Activated naive CD4-positive, alpha-beta T cell treated with anti-CD3 and anti-CD28 coated beads, Interleukin-2, amount 50 U/mL, for 72 hours (primary cell): ENCODE measurements around the gene REEP1. TPM values are rescaled to one million over a fixed set of nuclear protein-coding genes. Genes with fewer than 3 reads are reported as not detected.

Experiments
- ATAC-seq, 2 donors: fragments of 150-1000 bp; cut with Tn5 transposase; 2 replicates each; pipeline ENCODE4 v1.10.0; 2021; ENCODE audit warnings: mild to moderate bottlenecking in 2 of 2, moderate library complexity in 2 of 2
- DNase-seq, 2 donors: peaks; one replicate each; pipeline ENCODE4 v3.0.0; 2021 to 2022; ENCODE audit warnings: low spot score in 2 of 2
- H3K27ac Mint-ChIP-seq, 2 donors: one replicate each; pipeline ENCODE4 v1.8.0; 2022; ENCODE audit warnings: mild to moderate bottlenecking in 2 of 2, mixed read lengths in 2 of 2
- H3K36me3 Mint-ChIP-seq, 2 donors: one replicate each; pipeline ENCODE4 v1.8.0; 2022; ENCODE audit warnings: mixed read lengths in 2 of 2
- H3K9me3 Mint-ChIP-seq, 2 donors: one replicate each; pipeline ENCODE4 v1.8.0; 2022; ENCODE audit warnings: mixed read lengths in 2 of 2
- total RNA-seq, 2 donors: library from RNA; stranded (reverse); gene quantifications; one replicate each; pipeline ENCODE4 v1.2.3, GENCODE V29; 2022

REEP1 gene
- total RNA-seq, 2 donors from 2014 or later = 0.45 to 0.59 TPM

DNA sequence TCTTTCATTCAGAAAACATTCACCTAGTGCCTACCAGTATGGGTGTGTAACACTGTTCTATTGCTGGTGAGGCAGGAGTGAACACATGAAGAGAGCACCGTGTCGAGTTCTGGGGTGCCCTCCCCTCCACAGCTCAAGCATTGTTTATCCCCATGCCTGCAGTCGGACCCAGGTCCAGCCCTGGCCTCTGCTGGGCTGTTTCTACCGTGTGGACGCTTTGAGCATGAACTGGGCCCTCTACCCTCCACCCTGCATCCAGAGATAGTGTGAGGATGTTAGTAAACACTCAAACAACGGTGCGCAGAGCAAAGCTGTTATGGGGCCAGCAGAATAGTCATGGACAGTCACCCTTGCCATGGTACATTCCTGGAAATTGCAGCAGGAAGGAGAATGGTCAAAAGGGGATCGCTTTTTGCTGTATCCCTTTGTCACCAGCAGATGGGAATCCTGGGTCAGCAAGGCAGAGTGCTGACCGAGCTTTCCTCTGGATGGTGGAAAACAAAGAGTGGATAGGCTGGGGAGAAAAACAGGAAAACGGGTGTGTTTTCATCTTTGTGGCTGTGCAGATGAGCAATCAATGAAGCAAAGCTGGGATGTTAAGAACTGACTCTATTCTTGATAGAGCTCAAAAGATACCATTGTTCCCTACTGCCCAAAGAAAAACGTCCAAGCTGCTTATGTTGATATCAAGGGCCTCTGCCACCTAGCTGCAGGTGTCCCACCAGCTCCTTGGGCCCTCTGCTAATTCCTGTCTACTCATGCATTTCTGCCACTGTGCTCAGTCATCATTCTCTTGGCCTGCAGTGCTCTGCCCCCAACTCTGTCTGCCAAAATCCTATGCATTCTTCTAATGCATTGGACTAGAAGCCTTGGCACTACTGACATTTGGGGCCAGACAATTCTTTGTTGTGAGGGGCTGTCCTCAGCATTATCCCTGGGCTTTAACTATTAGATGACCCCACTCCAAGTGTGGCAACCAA lies 38.7 kb downstream of the REEP1 start:
- no peak for ATAC-seq
- no peaks in the 10 kb centered on the region for H3K36me3 Mint-ChIP-seq
- no peaks in the 10 kb centered on the region for H3K9me3 Mint-ChIP-seq
- no peak overlapping the region for H3K27ac Mint-ChIP-seq
- DNase-seq = no peak

GRCh38 chr2:86297382-86298147 lies 39.9 kb downstream of the REEP1 start:
- Mint-ChIP-seq H3K36me3 (no peaks in the 10 kb centered on the region), H3K9me3 (no peaks in the 10 kb centered on the region), H3K27ac (no peak overlapping the region)
- ATAC-seq (peak; percentile 40 to 61), DNase-seq (peak in 1 of 2 donors; percentile 11)

- Mint-ChIP-seq H3K9me3 (no peaks in the 10 kb centered on the region), H3K27ac (no peak overlapping the region), H3K36me3 (no peaks in the 10 kb centered on the region)
- no peak for ATAC-seq
- no peak for DNase-seq
These were observed 40.5 kb downstream of the REEP1 start for GRCh38 chr2:86296947-86297346.

DNA sequence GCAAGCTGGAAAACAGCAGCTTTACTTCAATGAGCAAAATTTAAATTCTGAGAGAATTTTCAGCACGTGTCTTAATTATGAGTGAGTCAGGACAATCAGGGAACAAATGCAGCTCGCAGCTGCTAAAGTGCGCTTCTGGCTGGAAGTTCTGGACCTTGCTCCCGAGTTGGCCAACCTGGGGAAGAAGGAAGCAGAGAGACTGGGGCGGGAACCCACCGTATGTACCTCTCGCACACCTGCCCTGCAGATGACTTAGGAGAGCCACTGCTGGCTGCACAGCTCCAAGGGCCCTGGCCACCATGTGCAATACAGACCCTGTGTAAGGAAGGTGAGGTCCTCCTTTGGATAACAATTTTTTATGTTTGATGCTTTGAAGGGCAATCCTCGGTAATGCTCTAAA lies 42.4 kb downstream of the REEP1 start:
- Mint-ChIP-seq H3K36me3 (no peaks in the 10 kb centered on the region), H3K27ac (no peak overlapping the region), H3K9me3 (no peaks in the 10 kb centered on the region)
- no peak for DNase-seq
- no peak for ATAC-seq

GRCh38 chr2:86293612-86294011 lies 43.8 kb downstream of the REEP1 start:
- no peaks in the 10 kb centered on the region for H3K9me3 Mint-ChIP-seq
- no peak for ATAC-seq
- no peaks in the 10 kb centered on the region for H3K36me3 Mint-ChIP-seq
- H3K27ac Mint-ChIP-seq = no peak overlapping the region
- no peak for DNase-seq

DNA sequence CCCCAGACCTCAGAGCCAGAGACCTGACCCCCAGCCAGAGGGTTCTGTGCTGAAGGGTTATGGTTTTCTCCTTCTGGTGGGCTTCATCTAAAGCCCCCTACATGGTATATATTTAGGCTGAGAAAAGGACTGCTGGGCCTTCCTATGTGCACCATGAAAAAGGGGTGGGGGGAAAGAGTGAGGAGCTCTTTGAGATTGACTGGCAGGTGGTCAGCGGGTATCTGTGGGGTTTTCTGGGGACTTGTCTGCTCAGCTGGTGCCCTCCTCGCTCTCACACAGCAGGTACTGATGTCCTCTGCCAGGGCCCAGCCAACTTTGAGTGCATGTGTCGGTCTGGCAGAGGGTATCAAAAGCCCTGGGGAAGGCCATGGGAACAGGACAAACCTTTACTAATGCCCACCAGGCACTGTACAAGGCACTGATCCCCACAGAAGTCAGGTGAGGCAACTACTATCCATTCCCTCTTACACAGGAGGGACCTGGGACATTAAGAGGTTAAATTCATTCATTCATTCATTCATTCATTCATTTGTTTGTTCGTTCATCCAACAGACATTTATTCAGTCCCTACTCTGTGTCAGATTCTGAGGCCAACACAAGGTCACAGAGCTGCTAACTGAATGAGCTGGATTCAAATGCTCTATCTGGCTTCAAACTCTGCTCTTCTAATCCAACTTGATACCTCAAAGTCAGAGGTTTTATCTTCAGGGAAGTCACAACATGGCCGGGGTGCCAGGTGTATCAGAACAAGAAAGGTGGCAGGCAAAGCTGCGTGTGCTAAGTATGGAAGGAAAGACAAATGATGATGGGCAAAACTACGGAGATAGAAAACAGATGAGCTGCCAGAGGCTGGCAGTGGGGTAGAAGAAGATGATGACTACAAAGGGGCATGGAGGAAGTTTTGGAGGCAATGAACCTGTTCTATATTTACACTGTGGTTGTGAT lies 44.6 kb downstream of the REEP1 start:
- Mint-ChIP-seq H3K36me3 (no peaks in the 10 kb centered on the region), H3K9me3 (no peaks in the 10 kb centered on the region), H3K27ac (no peak overlapping the region)
- ATAC-seq = no peak
- no peak for DNase-seq

- DNase-seq = no peak
- no peak overlapping the region for H3K27ac Mint-ChIP-seq
- ATAC-seq = no peak
- no peaks in the 10 kb centered on the region for H3K9me3 Mint-ChIP-seq
- no peaks in the 10 kb centered on the region for H3K36me3 Mint-ChIP-seq
These were observed 46.1 kb downstream of the REEP1 start for GRCh38 chr2:86291328-86291662.

DNA sequence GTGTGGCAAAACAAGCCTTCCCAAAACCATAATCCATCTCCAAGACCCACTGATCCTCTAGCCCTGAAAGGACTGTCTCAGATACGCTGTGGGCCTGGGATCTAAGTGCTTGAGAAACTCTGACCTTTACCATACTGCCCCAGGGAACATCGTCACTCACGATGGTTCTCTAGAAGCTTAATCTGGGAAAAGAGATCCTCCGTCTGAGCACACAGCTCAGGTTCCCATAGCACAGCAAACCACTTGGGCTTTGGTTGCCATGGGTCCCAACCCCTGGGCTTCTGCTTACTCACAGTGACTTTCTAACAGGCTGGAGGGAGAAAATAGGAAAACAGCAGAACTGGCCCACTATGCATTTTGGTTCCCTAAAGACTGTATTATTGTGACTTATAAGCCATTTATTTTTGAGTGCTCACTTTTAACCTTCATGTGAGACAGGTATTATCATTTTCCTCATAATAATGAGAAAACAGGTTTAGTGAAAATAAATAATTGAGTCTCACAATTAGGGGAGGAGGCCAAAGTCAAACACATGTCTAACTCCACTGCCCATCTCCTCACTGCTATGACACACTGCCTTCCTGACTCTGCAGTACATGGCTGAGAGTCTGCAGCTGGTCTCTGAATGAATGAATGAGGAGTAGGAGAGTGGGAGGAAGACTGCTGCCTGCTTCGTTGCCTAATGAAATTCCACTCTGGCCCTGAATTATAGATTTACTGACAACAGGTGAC lies 46.7 kb downstream of the REEP1 start:
- no peak overlapping the region for H3K27ac Mint-ChIP-seq
- no peaks in the 10 kb centered on the region for H3K9me3 Mint-ChIP-seq
- H3K36me3 Mint-ChIP-seq = no peaks in the 10 kb centered on the region
- ATAC-seq (no peak), DNase-seq (peak in 1 of 2 donors; percentile 6)

GRCh38 chr2:86286516-86286915 lies 50.9 kb downstream of the REEP1 start:
- DNase-seq (no peak), ATAC-seq (no peak)
- H3K36me3 Mint-ChIP-seq = no peaks in the 10 kb centered on the region
- no peak overlapping the region for H3K27ac Mint-ChIP-seq
- H3K9me3 Mint-ChIP-seq = no peaks in the 10 kb centered on the region

DNA sequence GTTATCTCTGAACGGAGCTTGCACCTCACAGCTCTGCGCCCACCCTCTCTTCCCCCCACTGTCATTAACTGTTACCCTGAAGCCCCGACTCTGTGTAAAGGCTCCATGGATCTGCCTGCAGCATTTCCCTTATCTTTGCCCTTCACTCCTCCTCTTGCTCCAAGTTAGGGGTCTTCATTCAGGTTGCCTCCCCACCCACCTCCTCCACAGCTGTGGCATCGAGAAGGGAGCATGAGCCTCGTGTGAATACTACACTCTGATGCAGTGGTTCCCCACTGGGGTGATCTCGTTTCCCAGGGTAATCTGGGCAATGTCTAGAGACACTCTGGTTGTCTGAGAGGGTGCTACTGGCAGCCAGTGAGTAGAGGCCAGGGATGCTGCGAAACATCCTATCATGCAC lies 51.4 kb downstream of the REEP1 start:
- Mint-ChIP-seq H3K9me3 (no peaks in the 10 kb centered on the region), H3K36me3 (no peaks in the 10 kb centered on the region), H3K27ac (no peak overlapping the region)
- DNase-seq = no peak
- ATAC-seq = no peak

- DNase-seq = no peak
- H3K9me3 Mint-ChIP-seq = no peaks in the 10 kb centered on the region
- H3K36me3 Mint-ChIP-seq = no peaks in the 10 kb centered on the region
- ATAC-seq = no peak
- no peak overlapping the region for H3K27ac Mint-ChIP-seq
These were observed 51.9 kb downstream of the REEP1 start for GRCh38 chr2:86285571-86285970.

GRCh38 chr2:86284987-86285386 lies 52.4 kb downstream of the REEP1 start:
- ATAC-seq = no peak
- Mint-ChIP-seq H3K9me3 (no peaks in the 10 kb centered on the region), H3K36me3 (no peaks in the 10 kb centered on the region), H3K27ac (no peak overlapping the region)
- no peak for DNase-seq

DNA sequence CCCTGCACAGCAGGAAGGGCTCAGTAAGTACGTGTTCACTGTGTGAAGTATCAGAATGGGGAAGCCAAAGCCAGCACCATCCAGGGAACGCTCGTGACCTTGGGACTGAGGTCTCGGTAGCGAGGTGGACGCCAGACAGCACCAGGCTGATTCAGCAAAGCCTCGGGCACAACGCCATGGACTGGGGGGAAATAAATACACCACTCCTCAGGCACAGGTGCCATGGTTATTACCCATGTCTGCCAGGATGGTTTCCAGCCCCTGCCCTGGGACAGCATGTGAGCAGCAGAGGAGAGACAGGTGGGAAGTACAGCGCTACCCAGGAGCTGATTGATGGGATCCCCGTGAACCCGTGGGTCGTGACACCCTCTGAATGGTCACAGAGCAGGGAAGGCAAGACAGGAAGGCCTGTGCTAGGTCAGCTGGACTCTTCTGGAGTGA lies 53.0 kb downstream of the REEP1 start:
- ATAC-seq (no peak), DNase-seq (no peak)
- Mint-ChIP-seq H3K36me3 (no peaks in the 10 kb centered on the region), H3K9me3 (no peaks in the 10 kb centered on the region), H3K27ac (no peak overlapping the region)

- Mint-ChIP-seq H3K9me3 (no peaks in the 10 kb centered on the region), H3K36me3 (no peaks in the 10 kb centered on the region), H3K27ac (peak overlapping the region in 1 of 2 donors; percentile 12)
- no peak for DNase-seq
- ATAC-seq = no peak
These were observed 53.9 kb downstream of the REEP1 start for GRCh38 chr2:86283411-86284030.

GRCh38 chr2:86281066-86281700 lies 56.2 kb downstream of the REEP1 start:
- DNase-seq (no peak), ATAC-seq (no peak)
- H3K9me3 Mint-ChIP-seq = no peaks in the 10 kb centered on the region
- no peaks in the 10 kb centered on the region for H3K36me3 Mint-ChIP-seq
- no peak overlapping the region for H3K27ac Mint-ChIP-seq
